H1 (cell line): ENCODE measurements around the gene TENT4A. TPM values are rescaled to one million over a fixed set of nuclear protein-coding genes. Genes with fewer than 3 reads are reported as not detected.

Experiments used
- CTCF ChIA-PET: fragments of 300-600 bp; sonication (Branson Sonifier 250); formaldehyde crosslinking; loops from one replicate; lab custom pipeline; 2021; ENCODE audit not compliant: partially characterized antibody; lab: Charles Lee
- POLR2A ChIA-PET: fragments of 300-600 bp; sonication (Branson Sonifier 250); formaldehyde crosslinking; loops from one replicate; lab custom pipeline; 2021; ENCODE audit warnings: inconsistent platforms; ENCODE audit not compliant: partially characterized antibody; lab: Charles Lee
- DNase-seq, 2 experiments: peaks; one replicate each; pipeline versions ENCODE4 v3.0.0 to v3.0.0-alpha.2; 2010 to 2022; ENCODE audit warnings: low spot score in 2 of 2, low read depth in 1 of 2, mixed read lengths in 1 of 2
- FAIRE-seq: peaks from 2 replicates; lab custom pipeline; 2011; peaks lifted over from hg19 to GRCh38; lab: Jason Lieb, UNC
- H2AFZ ChIP-seq: 2 replicates; pipeline ENCODE4 v1.8.1; 2012; ENCODE audit warnings: low read length, inconsistent platforms
- H2AK5ac ChIP-seq: 2 replicates; pipeline ENCODE4 v1.6.1; 2013; ENCODE audit warnings: low read depth, low read length
- H2BK120ac ChIP-seq: replicated peaks from 2 replicates; pipeline ENCODE3; 2013; ENCODE audit warnings: low read depth, low read length, inconsistent platforms
- H2BK12ac ChIP-seq: 2 replicates; pipeline ENCODE4 v1.6.1; 2013; ENCODE audit warnings: low read depth, low read length
- H2BK15ac ChIP-seq: 2 replicates; pipeline ENCODE4 v1.6.1; 2013; ENCODE audit warnings: low read length
- H2BK20ac ChIP-seq: 2 replicates; pipeline ENCODE4 v1.6.1; 2013; ENCODE audit warnings: low read length
- H2BK5ac ChIP-seq: 2 replicates; pipeline ENCODE4 v1.6.1; 2013; ENCODE audit warnings: low read depth, low read length
- H3K14ac ChIP-seq: 2 replicates; pipeline ENCODE4 v1.6.1; 2013; ENCODE audit warnings: inconsistent platforms; ENCODE audit not compliant: insufficient read length
- H3K18ac ChIP-seq: 2 replicates; pipeline ENCODE4 v1.6.1; 2013; ENCODE audit warnings: low read length; ENCODE audit errors: extremely low read depth
- H3K23ac ChIP-seq: 2 replicates; pipeline ENCODE4 v1.6.1; 2013; ENCODE audit warnings: inconsistent platforms; ENCODE audit not compliant: insufficient read length
- H3K23me2 ChIP-seq: 2 replicates; pipeline ENCODE4 v1.6.1; 2013; ENCODE audit warnings: low read depth, low read length
- H3K27ac ChIP-seq: 2 replicates; pipeline ENCODE4 v1.6.1; 2011; ENCODE audit warnings: low read depth, low read length, inconsistent platforms
- H3K27me3 ChIP-seq, 4 experiments: replicated peaks in 1 of 4; 1 replicate in 1 of 4; 2 replicates in 3 of 4; pipeline versions ENCODE4 v1.6.1 to v1.8.1; 2011 to 2013; ENCODE audit warnings: low read length in 3 of 4, mild to moderate bottlenecking in 3 of 4, inconsistent platforms in 2 of 4, mixed read lengths in 2 of 4, moderate library complexity in 1 of 4; ENCODE audit not compliant: control insufficient read depth in 3 of 4, insufficient read depth in 3 of 4; ENCODE audit errors: extremely low read depth in 1 of 4
- H3K36me3 ChIP-seq, 4 experiments: 2 replicates each; pipeline versions ENCODE4 v1.6.1 to v1.8.1; 2011 to 2013; ENCODE audit warnings: mild to moderate bottlenecking in 4 of 4, low read length in 3 of 4, moderate library complexity in 2 of 4, control low read depth in 1 of 4, inconsistent platforms in 1 of 4; ENCODE audit not compliant: insufficient read depth in 4 of 4, control insufficient read depth in 2 of 4
- H3K4ac ChIP-seq: replicated peaks from 2 replicates; pipeline ENCODE3; 2013; ENCODE audit warnings: low read length, low read depth, mixed read lengths, inconsistent platforms; ENCODE audit not compliant: insufficient read length
- H3K4me1 ChIP-seq, 4 experiments: replicated peaks in 1 of 4; 1 replicate in 1 of 4; 2 replicates in 3 of 4; pipeline versions ENCODE4 v1.6.1 to v1.8.1; 2011 to 2013; ENCODE audit warnings: low read length in 3 of 4, inconsistent platforms in 2 of 4, mixed read lengths in 1 of 4; ENCODE audit not compliant: insufficient read depth in 4 of 4, control insufficient read depth in 3 of 4
- H3K4me2 ChIP-seq, 2 experiments: 2 replicates each; pipeline versions ENCODE4 v1.6.1 to v1.8.1; 2011 to 2013; ENCODE audit warnings: low read depth in 2 of 2, low read length in 2 of 2, control low read depth in 1 of 2, inconsistent platforms in 1 of 2, mild to moderate bottlenecking in 1 of 2; ENCODE audit not compliant: insufficient read depth in 1 of 2
- H3K4me3 ChIP-seq, 4 experiments: fragments of 200-600, 300-600 bp in 1 of 4; sonication (generic), shearing (Covaris generic), sonication (Bioruptor Twin) in 1 of 4; 2 replicates each; pipeline versions ENCODE4 v1.5.1 to v1.8.1; 2011 to 2016; ENCODE audit warnings: low read length in 4 of 4, low read depth in 3 of 4, control low read depth in 2 of 4, inconsistent platforms in 2 of 4, mild to moderate bottlenecking in 2 of 4, mixed read lengths in 1 of 4, moderate library complexity in 1 of 4; ENCODE audit not compliant: insufficient read depth in 2 of 4; ENCODE audit errors: extremely low read depth in 1 of 4
- H3K56ac ChIP-seq: replicated peaks from 2 replicates; pipeline ENCODE3; 2013; ENCODE audit warnings: low read depth, mild to moderate bottlenecking, mixed read lengths, low read length, inconsistent platforms; ENCODE audit not compliant: insufficient read length
- H3K79me1 ChIP-seq: 2 replicates; pipeline ENCODE4 v1.6.1; 2013; ENCODE audit warnings: low read depth, low read length, control low read depth
- H3K79me2 ChIP-seq, 2 experiments: 2 replicates each; pipeline versions ENCODE4 v1.6.1 to v1.8.1; 2012 to 2013; ENCODE audit warnings: low read length in 2 of 2, mild to moderate bottlenecking in 2 of 2, inconsistent platforms in 1 of 2; ENCODE audit not compliant: insufficient read depth in 2 of 2, control insufficient read depth in 1 of 2
- H3K9ac ChIP-seq, 4 experiments: replicated peaks in 1 of 4; 1 replicate in 1 of 4; 2 replicates in 3 of 4; pipeline versions ENCODE4 v1.6.1 to v1.8.1; 2011 to 2013; ENCODE audit warnings: low read depth in 3 of 4, low read length in 3 of 4, control low read depth in 2 of 4, mild to moderate bottlenecking in 2 of 4, moderate library complexity in 2 of 4, inconsistent platforms in 1 of 4; ENCODE audit errors: extremely low read depth in 1 of 4
- H3K9me3 ChIP-seq, 2 experiments: 2 replicates each; pipeline versions ENCODE4 v1.6.1 to v1.8.1; 2012 to 2013; ENCODE audit warnings: mild to moderate bottlenecking in 2 of 2, moderate library complexity in 2 of 2, control low read depth in 1 of 2, inconsistent platforms in 1 of 2, low read depth in 1 of 2, low read length in 1 of 2, mixed read lengths in 1 of 2; ENCODE audit not compliant: insufficient read depth in 2 of 2
- H4K20me1 ChIP-seq, 2 experiments: replicated peaks in 1 of 2; 2 replicates each; pipeline versions ENCODE3 to v1.8.1; 2011 to 2013; ENCODE audit warnings: inconsistent platforms in 2 of 2, low read length in 2 of 2, mild to moderate bottlenecking in 1 of 2; ENCODE audit not compliant: insufficient read depth in 2 of 2, control insufficient read depth in 1 of 2
- H4K5ac ChIP-seq: 2 replicates; pipeline ENCODE4 v1.6.1; 2013; ENCODE audit warnings: low read length, low read depth, mixed read lengths, inconsistent platforms; ENCODE audit not compliant: insufficient read length
- H4K8ac ChIP-seq: 2 replicates; pipeline ENCODE4 v1.8.0; 2013; ENCODE audit warnings: mild to moderate bottlenecking, moderate library complexity, low read length, inconsistent platforms; ENCODE audit not compliant: insufficient read depth; ENCODE audit errors: extremely low read depth
- H4K91ac ChIP-seq: replicated peaks from 2 replicates; pipeline ENCODE3; 2013; ENCODE audit warnings: low read length, mixed read lengths, inconsistent platforms; ENCODE audit not compliant: insufficient read length
- CHD1 ChIP-seq: IDR thresholded peaks from 2 replicates; pipeline ENCODE4 v1.6.1; 2012; ENCODE audit warnings: low read depth, low read length, improper control_type of control experiment
- CHD2 ChIP-seq: IDR thresholded peaks from 2 replicates; pipeline ENCODE4 v1.6.1; 2012; ENCODE audit warnings: low read length, improper control_type of control experiment
- CTBP2 ChIP-seq: IDR thresholded peaks from 2 replicates; pipeline ENCODE4 v1.7.0; 2011; ENCODE audit warnings: borderline replicate concordance, mild to moderate bottlenecking, moderate library complexity, mixed read lengths, low read length; ENCODE audit not compliant: insufficient read depth, insufficient read length
- EZH2 ChIP-seq: fragments of 200-600 bp; sonication (generic); IDR thresholded peaks from 2 replicates; pipeline ENCODE4 v1.7.1; 2012; ENCODE audit warnings: low read depth, mild to moderate bottlenecking, moderate library complexity, low read length, inconsistent platforms; ENCODE audit not compliant: severe bottlenecking
- FOSL1 ChIP-seq: IDR thresholded peaks from 2 replicates; pipeline ENCODE4 v1.6.1; 2011; ENCODE audit warnings: mild to moderate bottlenecking, low read depth, low read length, moderate library complexity; ENCODE audit not compliant: insufficient read depth
- GABPA ChIP-seq: IDR thresholded peaks from 2 replicates; pipeline ENCODE4 v1.6.1; 2011; ENCODE audit warnings: mild to moderate bottlenecking, low read length, moderate library complexity, borderline replicate concordance; ENCODE audit not compliant: insufficient read depth
- HDAC2 ChIP-seq, 2 experiments: fragments of 300-600 bp in 1 of 2; sonication (generic) in 1 of 2; IDR thresholded peaks; 2 replicates each; pipeline ENCODE4 v1.6.1; 2011 to 2012; ENCODE audit warnings: low read depth in 2 of 2, low read length in 2 of 2, mild to moderate bottlenecking in 2 of 2, moderate library complexity in 2 of 2, borderline replicate concordance in 1 of 2, inconsistent platforms in 1 of 2
- MAFK ChIP-seq: IDR thresholded peaks from 2 replicates; pipeline ENCODE4 v1.6.1; 2012; ENCODE audit warnings: low read depth, mild to moderate bottlenecking, improper control_type of control experiment, low read length
- NRF1 ChIP-seq: IDR thresholded peaks from 2 replicates; pipeline ENCODE4 v1.6.1; 2011; ENCODE audit warnings: mild to moderate bottlenecking, low read depth, low read length, improper control_type of control experiment
- POLR2A ChIP-seq, 2 experiments: IDR thresholded peaks; 1 replicate in 1 of 2; 2 replicates in 1 of 2; pipeline ENCODE4 v1.6.1; 2011; ENCODE audit warnings: low read depth in 2 of 2, low read length in 2 of 2, mild to moderate bottlenecking in 2 of 2; ENCODE audit errors: control extremely low read depth in 1 of 2
- POLR2AphosphoS5 ChIP-seq: IDR thresholded peaks from 2 replicates; pipeline ENCODE4 v1.6.1; 2011; ENCODE audit warnings: low read depth, low read length
- POU5F1 ChIP-seq: IDR thresholded peaks from 2 replicates; pipeline ENCODE4 v1.6.1; 2011; ENCODE audit warnings: low read depth, mild to moderate bottlenecking, low read length, moderate library complexity
- SRF ChIP-seq: IDR thresholded peaks from 2 replicates; pipeline ENCODE4 v1.6.1; 2011; ENCODE audit warnings: mild to moderate bottlenecking, low read depth, low read length, moderate library complexity
- TAF1 ChIP-seq: IDR thresholded peaks from 2 replicates; pipeline ENCODE4 v1.6.1; 2011; ENCODE audit warnings: mild to moderate bottlenecking, low read depth, low read length
- TAF7 ChIP-seq: optimal IDR thresholded peaks from 2 replicates; pipeline ENCODE3; 2011; ENCODE audit warnings: low read depth, mild to moderate bottlenecking, inconsistent platforms, low read length, moderate library complexity, borderline replicate concordance
- TBP ChIP-seq: IDR thresholded peaks from 2 replicates; pipeline ENCODE4 v1.6.1; 2011; ENCODE audit warnings: low read depth, low read length, improper control_type of control experiment
- WGBS, 2 experiments: shearing (Covaris generic) in 1 of 2; methylation state at CpG; one replicate each; pipeline versions ENCODE4 v1.1.6 to v1.1.7; 2013 to 2015; ENCODE audit warnings: low lambda C conversion rate in 2 of 2, mixed read lengths in 2 of 2, inconsistent platforms in 1 of 2, low coverage in 1 of 2, missing lambda C conversion rate in 1 of 2; ENCODE audit not compliant: insufficient replicate concordance in 2 of 2, insufficient coverage in 1 of 2, insufficient read length in 1 of 2; ENCODE audit errors: extremely low coverage in 1 of 2, missing lambda C conversion rate in 1 of 2; 5-methylcytosine and 5-hydroxymethylcytosine counted together
- polyA plus RNA-seq, 7 experiments: library from polyadenylated mRNA; depleted of rRNA in 3 of 7; stranded (reverse) in 5 of 7; unstranded in 2 of 7; fragments of >200 nt in 5 of 7; fragments of 200-250 nt in 2 of 7; gene quantifications; 1 replicate in 5 of 7; 2 replicates in 1 of 7; 4 replicates in 1 of 7; pipeline versions ENCODE4 v1.2.1 to v1.2.3, GENCODE V29; 2011 to 2013; ENCODE audit warnings: missing spikeins in 2 of 7, mixed read lengths in 2 of 7
- total RNA-seq: library from RNA; stranded (reverse); fragmentation: NEBNext Ultra II Directional; extraction: Animal tissue kit (Norgen Biotek cat#: 25700); gene quantifications from 2 replicates; pipeline ENCODE4 v1.2.1, GENCODE V29; 2021

The TENT4A gene
- total and polyA plus RNA-seq, 2 of the 8 experiments (the other 6 are each of a cell fraction or from before 2014, with no cell fraction given), result 8.9 to 25.1 TPM

DNA sequence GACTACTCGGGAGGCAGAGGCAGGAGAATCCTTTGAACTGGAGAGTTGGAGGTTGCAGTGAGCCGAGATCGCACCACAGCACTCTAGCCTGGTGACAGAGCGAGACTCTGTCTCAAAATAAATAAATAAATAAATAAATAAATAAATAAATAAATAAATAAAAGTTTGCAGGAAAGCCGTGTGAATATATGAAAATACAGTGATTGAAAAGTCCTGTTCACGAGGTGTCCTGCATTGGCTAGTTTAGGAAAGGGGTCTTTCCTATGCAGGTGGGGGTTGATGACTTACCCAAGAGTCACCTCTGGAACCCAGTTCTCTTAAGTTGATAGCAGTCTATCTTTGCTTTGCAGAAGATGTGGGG lies 7.3 kb downstream of the TENT4A start:
- no peak for FAIRE-seq
- H2AK5ac ChIP-seq, result no peak overlapping the region
- no peak overlapping the region for H3K23ac ChIP-seq
- no peak overlapping the region for H4K5ac ChIP-seq
- peaks cover 27 to 64% of the 10 kb centered on the region in 2 experiments for H4K20me1 ChIP-seq
- H2BK15ac ChIP-seq, result no peak overlapping the region
- no peak overlapping the region for H4K91ac ChIP-seq
- no peak overlapping the region for H3K14ac ChIP-seq
- H3K79me2 ChIP-seq, result peaks cover 18 to 96% of the 10 kb centered on the region in 2 experiments
- no peak overlapping the region for H2BK120ac ChIP-seq
- no peak overlapping the region for H3K18ac ChIP-seq
- H2AFZ ChIP-seq, result no peak overlapping the region
- no peaks in the 10 kb centered on the region for H3K27me3 ChIP-seq
- no peaks in the 10 kb centered on the region for H3K9me3 ChIP-seq
- no peak overlapping the region for H3K4ac ChIP-seq
- DNase-seq, result no peak
- H3K56ac ChIP-seq, result no peak overlapping the region
- no peak overlapping the region for H2BK5ac ChIP-seq
- no peak overlapping the region for H3K27ac ChIP-seq
- no peak overlapping the region for H3K4me2 ChIP-seq
- no peaks in the 10 kb centered on the region for H3K36me3 ChIP-seq
- no peak overlapping the region for H4K8ac ChIP-seq
- no peak overlapping the region for H3K4me3 ChIP-seq
- peaks cover 46% of the 10 kb centered on the region for H3K79me1 ChIP-seq
- H2BK20ac ChIP-seq, result no peak overlapping the region
- no peaks in the 10 kb centered on the region; the same call in 1 of the 2 replicates for H3K23me2 ChIP-seq
- no peak overlapping the region for H2BK12ac ChIP-seq
- POLR2A ChIA-PET, result no interaction called here
- WGBS, 2 experiments, result 87% methylated on average over 6 of the region's 6 CpGs; no CpG with 5 or more reads in 1 of the 2 experiments
- H3K9ac ChIP-seq, result no peak overlapping the region
- peaks cover 3 to 13% (median 5%) of the 10 kb centered on the region in 4 experiments; a peak in 5 of 7 replicates for H3K4me1 ChIP-seq
- CTCF ChIA-PET, result no interaction called here
- TF ChIP-seq HDAC2 (IDR thresholded peaks at IDR 0.05; ENCODE audit: borderline replicate concordance in 1 of 2, low read depth in 2 of 2, low read length in 2 of 2), result no peak
- no peak for TF ChIP-seq TAF7
- TF ChIP-seq EZH2, result no peak
- TF ChIP-seq CHD1, result no peak
- no peak for TF ChIP-seq FOSL1
- no peak for TF ChIP-seq MAFK
- TF ChIP-seq TBP, result no peak
- no peak for TF ChIP-seq POU5F1
- no peak for TF ChIP-seq GABPA
- no peak for TF ChIP-seq POLR2A (IDR thresholded peaks at IDR 0.05; ENCODE audit: control extremely low read depth in 1 of 2, low read depth in 2 of 2, low read length in 2 of 2)
- no peak for TF ChIP-seq CTBP2
- TF ChIP-seq SRF, result no peak
- no peak for TF ChIP-seq CHD2
- no peak for TF ChIP-seq NRF1
- no peak for TF ChIP-seq POLR2AphosphoS5
- no peak for TF ChIP-seq TAF1
